Measurements from ENCODE around the gene CTDSPL.

GRCh38 chr3:37937156-37937555, 75.5 kb downstream of the CTDSPL start:
- TF ChIP-seq CTCF (IDR thresholded peaks at IDR 0.05; ENCODE audit: low read depth, low read length, missing input control) (no peak), HNF4A (conservative IDR thresholded peaks at IDR 0.05) (no peak), SP1 (IDR thresholded peaks at IDR 0.05) (no peak), RAD21 (IDR thresholded peaks at IDR 0.05) (no peak), TAF1 (conservative IDR thresholded peaks at IDR 0.05) (no peak), REST (IDR thresholded peaks at IDR 0.05) (no peak), JUND (IDR thresholded peaks at IDR 0.05) (no peak), ZBTB33 (IDR thresholded peaks at IDR 0.05) (no peak)
